HepG2 (cell line): ENCODE data around the gene SLC22A15. TPM values are rescaled to one million over a fixed set of nuclear protein-coding genes. Genes with fewer than 3 reads are reported as not detected.

Experiments
- ATAC-seq: fragments of 200-7000 bp; cut with Tn5 transposase; 3 replicates; pipeline ENCODE4 v1.9.1; 2020; ENCODE audit warnings: mild to moderate bottlenecking, moderate library complexity
- BruUV-seq: library from RNA; stranded (reverse); fragments of 400-500 nt; replicated peaks from 2 replicates; lab custom pipeline; 2021; lab: Mats Ljungman, UMichigan
- CTCF ChIA-PET: fragments of 300-600 bp; formaldehyde crosslinking; extraction: SDS; loops from one replicate; lab custom pipeline; 2021; ENCODE audit warnings: low total read pairs, inconsistent platforms, low intra/inter-chr PET ratio; lab: Yijun Ruan, JAX
- POLR2A ChIA-PET: fragments of 350-600 bp; sonication (Branson Sonifier 250); formaldehyde crosslinking; loops from one replicate; lab custom pipeline; 2020; ENCODE audit warnings: antibody characterized with exemption, inconsistent platforms; lab: Yijun Ruan, JAX
- DNase-seq: peaks from one replicate; pipeline ENCODE4 v3.0.0-alpha.2; 2015; ENCODE audit warnings: low spot score
- FAIRE-seq: peaks from 3 replicates; lab custom pipeline; 2011; peaks lifted over from hg19 to GRCh38; lab: Jason Lieb, UNC
- H2AFZ ChIP-seq: one replicate; pipeline ENCODE4 v1.6.1; 2011; ENCODE audit warnings: low read length, inconsistent platforms
- H3K27ac ChIP-seq: fragments of 300-600 bp; 3 replicates; pipeline ENCODE4 v1.8.0; 2011; ENCODE audit warnings: mixed run types, mild to moderate bottlenecking, mixed read lengths, low read length, inconsistent platforms; ENCODE audit not compliant: insufficient read depth; ENCODE audit errors: extremely low read length
- H3K27me3 ChIP-seq, 2 experiments: fragments of 200-600 bp in 1 of 2; 2 replicates in 1 of 2; 3 replicates in 1 of 2; pipeline versions ENCODE4 v1.6.0 to v1.8.0; 2011; ENCODE audit warnings: low read length in 2 of 2, mild to moderate bottlenecking in 2 of 2, moderate library complexity in 2 of 2, inconsistent platforms in 1 of 2; ENCODE audit not compliant: insufficient read depth in 2 of 2, control insufficient read depth in 1 of 2
- H3K36me3 ChIP-seq, 2 experiments: fragments of 200-600 bp in 1 of 2; replicated peaks in 1 of 2; 2 replicates in 1 of 2; 3 replicates in 1 of 2; pipeline versions ENCODE4 v1.5.1 to v1.8.0; 2011; ENCODE audit warnings: low read length in 2 of 2, inconsistent platforms in 1 of 2; ENCODE audit not compliant: insufficient read depth in 2 of 2, control insufficient read depth in 1 of 2
- H3K4me1 ChIP-seq: 2 replicates; pipeline ENCODE4 v1.5.1; 2012; ENCODE audit warnings: low read length, inconsistent platforms; ENCODE audit not compliant: insufficient read depth
- H3K4me2 ChIP-seq: 2 replicates; pipeline ENCODE4 v1.6.0; 2011; ENCODE audit warnings: low read depth, low read length, inconsistent platforms
- H3K4me3 ChIP-seq, 3 experiments: fragments of 200-600 bp in 1 of 3; sonication (generic), shearing (Covaris generic) in 1 of 3; replicated peaks in 1 of 3; 2 replicates each; pipeline ENCODE4 v1.5.1; 2011 to 2016; ENCODE audit warnings: low read length in 3 of 3, inconsistent platforms in 2 of 3, low read depth in 2 of 3, mild to moderate bottlenecking in 2 of 3, control low read depth in 1 of 3, mixed read lengths in 1 of 3; ENCODE audit not compliant: insufficient read depth in 1 of 3
- H3K79me2 ChIP-seq: one replicate; pipeline ENCODE4 v1.6.1; 2011; ENCODE audit warnings: low read length, inconsistent platforms; ENCODE audit not compliant: insufficient read depth
- H3K9ac ChIP-seq: 2 replicates; pipeline ENCODE4 v1.6.0; 2011; ENCODE audit warnings: mild to moderate bottlenecking, low read depth, low read length, inconsistent platforms; ENCODE audit not compliant: insufficient read depth
- H3K9me3 ChIP-seq: 2 replicates; pipeline ENCODE4 v1.5.1; 2012; ENCODE audit warnings: mild to moderate bottlenecking, low read length
- H4K20me1 ChIP-seq: 2 replicates; pipeline ENCODE4 v1.6.0; 2011; ENCODE audit warnings: inconsistent platforms, mild to moderate bottlenecking, low read length, moderate library complexity; ENCODE audit not compliant: insufficient read depth
- ARID5B ChIP-seq: IDR thresholded peaks from 2 replicates; pipeline ENCODE4 v1.4.0; 2020; ENCODE audit warnings: mild to moderate bottlenecking, missing genetic modification reagents
- BRF2 ChIP-seq: sonication (generic); formaldehyde crosslinking; IDR thresholded peaks from 2 replicates; pipeline ENCODE4 v1.8.1; 2022; ENCODE audit warnings: mild to moderate bottlenecking, missing genetic modification reagents
- CEBPZ ChIP-seq: IDR thresholded peaks from 2 replicates; pipeline ENCODE4 v1.6.1; 2012; ENCODE audit warnings: low read length, improper control_type of control experiment
- GFI1 ChIP-seq: sonication (generic); formaldehyde crosslinking; IDR thresholded peaks from 2 replicates; pipeline ENCODE4 v1.5.0; 2020; ENCODE audit warnings: missing genetic modification reagents, mild to moderate bottlenecking, borderline replicate concordance
- POLR2AphosphoS2 ChIP-seq: IDR thresholded peaks from 2 replicates; pipeline ENCODE4 v1.6.1; 2011; ENCODE audit warnings: low read depth, low read length, improper control_type of control experiment
- RFXANK ChIP-seq: IDR thresholded peaks from 2 replicates; pipeline ENCODE4 v1.6.1; 2016
- SIN3B ChIP-seq: fragments of 150-350 bp; IDR thresholded peaks from 2 replicates; pipeline ENCODE4 v1.6.1; 2014; ENCODE audit warnings: low read length
- ZNF3 ChIP-seq: IDR thresholded peaks from 2 replicates; pipeline ENCODE4 v1.7.0; 2017; ENCODE audit warnings: inconsistent platforms
- ZNF382 ChIP-seq: sonication (generic); formaldehyde crosslinking; IDR thresholded peaks from 2 replicates; pipeline ENCODE4 v1.5.0; 2020; ENCODE audit warnings: missing genetic modification reagents, mild to moderate bottlenecking, borderline replicate concordance
- ZNF446 ChIP-seq: sonication (generic); formaldehyde crosslinking; IDR thresholded peaks from 2 replicates; pipeline ENCODE4 v1.5.0; 2020; ENCODE audit warnings: mild to moderate bottlenecking, missing genetic modification reagents
- ZNF639 ChIP-seq: conservative IDR thresholded peaks from 2 replicates; pipeline ENCODE4 v1.6.1; 2018; ENCODE audit warnings: missing genetic modification reagents
- WGBS: methylation state at CpG from one replicate; pipeline ENCODE4 v1.1.6; 2017; ENCODE audit warnings: low lambda C conversion rate; 5-methylcytosine and 5-hydroxymethylcytosine counted together
- in situ Hi-C: cut with HindIII; loops from 2 replicates; pipeline ENCODE4 v1.10.0; 2017; ENCODE audit warnings: low pct_unique_long_range_greater_than_20kb; ENCODE audit not compliant: extremely low pct_ligation_motif_present
- intact Hi-C: fragments of 100-400 bp; cut with micrococcal nuclease; formaldehyde crosslinking; loops from one replicate; pipeline ENCODE4 v1.10.0; 2022; ENCODE audit not compliant: unreplicated experiment
- polyA plus RNA-seq, 8 experiments: library from polyadenylated mRNA; depleted of rRNA in 3 of 8; stranded (reverse) in 7 of 8; unstranded in 1 of 8; fragments of >200 nt; fragmentation: Illumina TruSeq in 4 of 8; extraction: Trizol in 4 of 8; gene quantifications; 2 replicates each; pipeline versions ENCODE4 v1.2.1 to v1.2.3, GENCODE V29; 2011 to 2016; ENCODE audit warnings: low read depth in 4 of 8, missing spikeins in 1 of 8, mixed read lengths in 1 of 8; ENCODE audit not compliant: insufficient read depth in 1 of 8
- total RNA-seq, 5 experiments: library from RNA; depleted of rRNA; stranded (reverse); fragments of >200 nt; fragmentation: Illumina TruSeq; extraction: Trizol; gene quantifications; 2 replicates each; pipeline ENCODE4 v1.2.3, GENCODE V29; 2016; ENCODE audit warnings: low read depth in 1 of 5

The SLC22A15 gene
- total and polyA plus RNA-seq, 2 of the 13 experiments (the other 11 are each of a cell fraction or from before 2014, with no cell fraction given), result 0.24 to 1.7 TPM

GRCh38 chr1:116036255-116036654, 59.9 kb downstream of the SLC22A15 start:
- no peaks in the 10 kb centered on the region for H3K4me1 ChIP-seq
- DNase-seq, result no peak
- TF ChIP-seq ARID5B (CRISPR knock-in tag) (no peak), SIN3B (no peak), ZNF3 (CRISPR knock-in tag) (no peak), CEBPZ (no peak), RFXANK (CRISPR knock-in tag) (no peak), POLR2AphosphoS2 (no peak), ZNF639 (CRISPR knock-in tag) (no peak), BRF2 (no peak), ZNF382 (CRISPR knock-in tag) (no peak), ZNF446 (CRISPR knock-in tag) (no peak), GFI1 (CRISPR knock-in tag) (no peak)
- no peaks in the 10 kb centered on the region for H3K79me2 ChIP-seq
- no peaks in the 10 kb centered on the region; a peak in 1 of 5 replicates for H3K36me3 ChIP-seq
- BruUV-seq, result no TSS peak
- no peak overlapping the region for H3K4me2 ChIP-seq
- no peaks in the 10 kb centered on the region for H3K9me3 ChIP-seq
- no peaks in the 10 kb centered on the region for H4K20me1 ChIP-seq
- H3K27ac ChIP-seq, result no peak overlapping the region
- ChIA-PET POLR2A (no interaction called here), CTCF (no interaction called here)
- in situ Hi-C loops, result no loop called here
- H3K4me3 ChIP-seq, result no peak overlapping the region
- no peak overlapping the region for H3K9ac ChIP-seq
- ATAC-seq, result no peak
- WGBS, result 56% methylated on average over 4 of the region's 4 CpGs
- H2AFZ ChIP-seq, result no peak overlapping the region
- H3K27me3 ChIP-seq, result no peaks in the 10 kb centered on the region
- intact Hi-C loops, result loop anchor here (10.0 kb wide), 1 partner anchor 59 kb away; no protein-coding TSS in a partner anchor
- FAIRE-seq, result no peak
